Fibroblast of upper back skin (primary cell): Measurements from ENCODE around the gene SLC9A3.
A peak's percentile ranks its signal among the peaks of the same experiment; 100 is the strongest.

Source experiments
- DNase-seq: peaks from one replicate; pipeline ENCODE4 v3.0.0-alpha.2; 2013

SLC9A3 gene

DNA sequence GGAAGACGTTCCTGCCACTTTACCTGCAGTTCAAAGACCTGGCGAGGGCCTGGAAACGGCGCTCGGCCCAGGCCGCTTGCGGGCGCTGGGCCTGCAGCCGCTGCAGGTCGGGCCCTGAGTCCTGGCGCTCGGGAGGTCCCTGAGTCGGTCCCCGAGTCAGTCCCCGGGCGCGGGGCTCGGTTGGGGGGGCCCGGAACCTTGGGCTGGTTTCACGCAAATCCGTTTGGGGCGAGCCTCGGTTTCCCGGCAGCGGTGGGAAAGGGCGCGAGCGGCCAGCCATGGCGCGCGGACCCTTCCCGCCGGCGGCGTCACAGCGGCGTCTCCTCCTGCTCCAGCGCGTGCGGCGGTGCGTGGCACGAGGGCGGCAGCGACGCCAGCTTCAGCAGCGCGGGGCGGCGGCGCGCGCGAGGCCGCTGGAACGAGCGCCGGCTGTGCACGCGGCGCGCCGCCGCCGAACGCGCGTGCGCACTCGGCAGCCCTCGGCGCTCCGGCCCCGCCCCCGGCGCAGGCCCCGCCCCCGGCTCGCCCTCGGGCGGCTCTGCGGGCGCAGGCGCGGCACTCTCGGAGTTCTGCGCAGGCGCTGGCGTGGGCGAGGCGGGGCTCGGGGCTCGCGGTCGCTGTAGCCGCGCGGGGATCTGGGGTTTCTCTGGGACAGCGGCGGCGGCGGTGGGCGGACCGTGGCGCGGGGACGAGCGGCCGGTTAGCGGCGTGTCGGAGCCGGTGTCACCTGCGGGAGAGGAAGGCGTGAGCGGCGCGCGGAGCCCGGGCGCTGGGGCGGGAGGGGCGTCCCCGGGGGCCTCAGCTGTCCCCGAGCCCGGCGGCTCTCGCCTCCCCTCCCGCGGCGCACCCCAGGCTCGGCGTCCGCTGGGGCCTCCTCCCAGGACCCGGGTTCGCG is 51.3 kb downstream of the SLC9A3 start:
- peak; percentile 74 for DNase-seq

DNA sequence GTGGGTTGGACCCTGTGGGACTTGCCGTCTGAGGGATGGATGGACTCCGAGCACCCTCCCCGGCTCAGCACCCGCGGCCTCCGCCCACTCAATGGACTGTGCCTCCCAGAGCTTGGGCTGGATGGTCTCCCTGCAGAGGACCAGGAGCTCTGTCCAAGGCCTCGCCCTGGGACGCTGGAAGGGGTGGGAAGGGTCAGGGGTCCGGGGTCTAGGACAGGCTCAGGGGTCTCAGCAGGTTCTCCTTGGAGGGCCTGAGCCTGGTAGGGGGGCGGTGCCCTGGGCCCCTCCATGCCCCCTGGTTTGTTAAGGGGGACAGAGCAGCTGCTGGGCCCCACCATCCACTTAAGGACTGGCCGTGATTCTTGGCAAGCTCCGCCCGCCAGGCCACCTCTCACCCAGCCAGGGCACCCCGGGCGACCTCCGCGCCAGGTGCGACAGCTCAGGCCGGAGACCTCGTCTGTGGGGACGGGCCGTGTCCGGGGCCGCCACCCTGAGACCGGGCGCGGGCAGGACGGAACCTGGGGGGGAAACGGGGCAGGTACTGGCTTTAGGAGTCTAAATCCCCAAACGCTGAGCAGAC is 52.1 kb downstream of the SLC9A3 start:
- DNase-seq, result no peak

- DNase-seq, result no peak
Observed at GRCh38 chr5:471750-472058, 52.5 kb downstream of the SLC9A3 start.

GRCh38 chr5:470961-471749 is 53.1 kb downstream of the SLC9A3 start:
- DNase-seq, result no peak

GRCh38 chr5:469752-470483 is 54.3 kb downstream of the SLC9A3 start:
- DNase-seq, result no peak

DNA sequence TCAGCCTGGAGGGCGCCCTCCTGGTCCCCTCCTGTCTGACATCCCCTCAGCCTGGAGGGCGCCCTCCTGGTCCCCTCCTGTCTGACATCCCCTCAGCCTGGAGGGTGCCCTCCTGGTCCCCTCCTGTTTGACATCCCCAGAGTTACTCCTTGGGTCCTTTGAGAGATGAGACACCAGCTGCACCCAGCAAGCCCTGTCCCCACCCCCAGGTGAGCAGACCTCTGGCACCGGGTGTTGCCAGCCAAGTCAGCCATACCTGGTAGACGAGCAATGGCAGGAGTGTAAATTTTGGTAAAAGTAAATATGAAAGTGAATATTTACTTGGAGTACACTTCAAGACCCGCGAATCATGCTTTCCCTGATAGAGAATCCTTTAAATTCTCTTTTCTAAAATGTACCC is 55.8 kb downstream of the SLC9A3 start:
- no peak for DNase-seq

DNA sequence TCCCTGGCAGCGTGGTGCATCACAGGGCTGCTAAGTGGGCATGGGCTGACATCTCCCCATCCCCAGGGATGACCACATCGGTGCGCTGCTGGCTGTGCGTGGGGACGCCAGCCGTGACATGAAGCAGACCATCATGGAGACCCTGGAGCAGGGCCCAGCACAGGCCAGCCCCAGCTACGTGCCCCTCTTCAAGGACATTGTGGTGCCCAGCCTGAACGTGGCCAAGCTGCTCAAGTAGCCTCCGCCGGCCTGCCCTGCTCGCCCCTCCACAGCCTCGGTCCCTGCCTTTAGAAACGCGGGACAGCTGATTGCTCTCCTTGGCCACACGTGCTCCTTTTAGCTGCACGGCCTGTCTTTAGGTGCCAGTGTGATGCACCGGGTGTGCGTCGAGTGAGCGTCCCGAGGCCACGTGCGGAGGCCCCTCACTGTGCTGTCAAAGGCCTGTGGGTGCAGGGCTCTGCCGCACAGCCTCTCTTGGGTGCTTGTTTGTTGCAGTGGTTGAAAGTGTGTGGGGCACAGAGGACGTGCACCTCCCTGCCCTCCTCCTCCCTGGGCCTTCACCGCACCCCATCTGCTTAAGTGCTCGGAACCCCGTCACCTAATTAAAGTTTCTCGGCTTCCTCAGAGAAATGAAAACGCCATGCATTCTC is 57.5 kb downstream of the SLC9A3 start:
- DNase-seq, result no peak

DNA sequence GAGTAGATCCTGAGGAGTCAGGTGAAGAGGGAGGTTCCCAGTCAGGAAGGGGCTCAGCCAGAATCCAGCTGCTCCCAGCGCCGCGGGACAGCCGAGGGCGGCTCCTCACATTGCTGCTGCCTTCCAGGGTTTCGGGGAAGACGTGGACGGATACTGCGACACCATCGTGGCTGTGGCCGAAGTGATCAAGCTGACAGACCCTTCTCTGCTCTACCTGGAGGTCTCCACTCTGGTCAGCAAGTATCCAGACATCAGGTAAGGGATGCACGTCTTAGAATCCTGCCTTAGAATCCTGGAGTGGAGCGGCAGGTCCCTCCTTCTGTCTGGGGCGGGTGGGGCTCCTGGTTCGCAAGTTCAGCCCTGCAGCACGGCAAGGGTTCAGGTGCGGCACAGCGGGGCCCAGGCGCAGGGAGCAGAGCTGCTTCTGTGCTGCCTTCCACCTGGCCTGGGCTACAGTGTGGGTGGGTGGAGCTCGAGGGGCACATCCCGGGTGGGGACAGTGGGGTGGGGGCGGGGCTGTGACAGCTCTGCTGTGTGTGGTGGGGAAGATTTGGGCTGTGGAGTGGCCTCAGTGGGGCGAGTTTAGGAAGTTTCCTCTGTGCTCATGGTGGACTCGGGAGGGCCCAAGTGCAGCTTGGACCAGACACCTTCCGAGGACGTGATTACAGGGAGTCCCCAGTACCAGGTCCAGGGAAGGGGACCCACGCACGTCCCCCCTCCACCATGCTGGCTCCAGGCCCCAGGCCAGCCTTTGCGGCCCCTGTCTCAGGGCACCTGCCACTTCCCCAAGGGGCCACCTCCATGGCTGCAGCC is 58.5 kb downstream of the SLC9A3 start:
- DNase-seq, result no peak

GRCh38 chr5:464843-465590 is 59.2 kb downstream of the SLC9A3 start:
- no peak for DNase-seq

DNA sequence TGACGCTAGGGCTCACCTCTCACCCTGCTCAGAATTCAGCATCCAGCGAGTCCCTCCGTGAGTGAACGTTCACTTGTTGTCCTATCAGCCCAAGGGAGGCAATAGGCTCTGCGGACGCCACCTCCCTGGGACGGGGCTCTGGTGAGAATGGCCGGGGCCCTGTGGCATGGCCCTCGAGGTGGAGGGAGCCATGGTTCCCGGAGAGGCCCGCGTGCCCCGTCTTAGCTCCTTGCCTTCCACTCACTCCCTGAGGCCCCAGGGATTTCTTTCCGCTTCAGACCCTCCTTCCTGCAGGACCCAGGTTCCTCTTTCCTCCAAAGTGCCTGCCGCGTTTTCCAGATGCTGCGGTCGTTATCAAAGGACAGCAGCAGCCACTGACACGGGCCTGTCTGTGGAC is 59.8 kb downstream of the SLC9A3 start:
- DNase-seq, result no peak

DNA sequence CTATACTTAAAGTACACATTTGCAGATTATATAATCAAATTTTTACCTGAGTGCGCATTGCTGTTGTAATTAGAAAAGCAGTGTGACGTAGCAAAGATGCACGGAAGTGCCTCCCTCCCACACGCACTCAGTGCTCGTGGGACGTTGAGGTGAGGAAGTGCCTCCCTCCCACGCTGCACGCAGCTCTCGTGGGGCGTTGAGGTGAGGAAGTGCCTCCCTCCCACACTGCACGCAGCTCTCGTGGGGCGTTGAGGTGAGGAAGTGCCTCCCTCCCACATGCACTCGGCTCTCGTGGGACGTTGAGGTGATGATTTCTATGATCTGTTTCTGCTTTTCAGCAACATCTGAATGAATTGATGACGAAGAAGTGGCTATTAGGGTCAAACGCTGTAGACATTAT is 60.3 kb downstream of the SLC9A3 start:
- DNase-seq, result no peak

DNA sequence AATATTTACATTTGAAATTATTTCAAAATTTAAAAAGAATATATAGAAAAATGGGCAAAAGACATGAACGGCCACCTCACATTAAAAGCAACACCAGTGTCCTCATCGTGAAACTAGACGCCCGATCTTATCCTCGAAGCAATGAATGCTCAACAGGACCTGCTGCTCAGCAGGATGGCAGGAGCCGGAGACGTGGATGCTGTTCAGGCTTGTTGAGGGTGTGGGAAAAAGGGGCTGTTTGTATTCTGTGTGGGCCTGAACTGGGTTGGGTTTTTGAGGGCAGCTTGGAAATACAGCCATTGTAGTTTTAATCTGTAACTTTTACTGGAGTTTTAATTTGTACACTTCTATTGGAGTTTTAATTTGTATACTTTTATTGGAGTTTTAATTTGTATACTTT is 60.9 kb downstream of the SLC9A3 start:
- DNase-seq, result no peak

GRCh38 chr5:462051-462481 is 62.2 kb downstream of the SLC9A3 start:
- DNase-seq, result no peak

DNA sequence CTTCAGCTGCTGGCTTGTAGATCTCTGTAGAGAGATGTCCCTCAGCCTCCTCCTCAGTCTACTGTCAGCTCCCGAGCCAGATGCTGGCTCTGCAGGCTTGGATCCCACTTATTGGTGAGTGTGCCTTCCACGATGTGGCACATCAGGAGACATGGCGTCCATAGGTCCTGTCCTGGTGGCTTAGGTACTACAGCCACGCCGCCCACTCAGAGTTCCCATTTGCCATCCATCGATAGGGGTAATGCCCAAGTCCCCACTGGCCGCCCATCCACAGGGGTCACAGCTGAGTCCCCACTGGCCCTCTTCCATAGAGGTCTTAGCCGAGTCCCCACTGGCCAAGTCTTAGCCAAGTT is 64.0 kb downstream of the SLC9A3 start:
- no peak for DNase-seq

- no peak for DNase-seq
Observed at GRCh38 chr5:459562-460272, 64.5 kb downstream of the SLC9A3 start.

DNA sequence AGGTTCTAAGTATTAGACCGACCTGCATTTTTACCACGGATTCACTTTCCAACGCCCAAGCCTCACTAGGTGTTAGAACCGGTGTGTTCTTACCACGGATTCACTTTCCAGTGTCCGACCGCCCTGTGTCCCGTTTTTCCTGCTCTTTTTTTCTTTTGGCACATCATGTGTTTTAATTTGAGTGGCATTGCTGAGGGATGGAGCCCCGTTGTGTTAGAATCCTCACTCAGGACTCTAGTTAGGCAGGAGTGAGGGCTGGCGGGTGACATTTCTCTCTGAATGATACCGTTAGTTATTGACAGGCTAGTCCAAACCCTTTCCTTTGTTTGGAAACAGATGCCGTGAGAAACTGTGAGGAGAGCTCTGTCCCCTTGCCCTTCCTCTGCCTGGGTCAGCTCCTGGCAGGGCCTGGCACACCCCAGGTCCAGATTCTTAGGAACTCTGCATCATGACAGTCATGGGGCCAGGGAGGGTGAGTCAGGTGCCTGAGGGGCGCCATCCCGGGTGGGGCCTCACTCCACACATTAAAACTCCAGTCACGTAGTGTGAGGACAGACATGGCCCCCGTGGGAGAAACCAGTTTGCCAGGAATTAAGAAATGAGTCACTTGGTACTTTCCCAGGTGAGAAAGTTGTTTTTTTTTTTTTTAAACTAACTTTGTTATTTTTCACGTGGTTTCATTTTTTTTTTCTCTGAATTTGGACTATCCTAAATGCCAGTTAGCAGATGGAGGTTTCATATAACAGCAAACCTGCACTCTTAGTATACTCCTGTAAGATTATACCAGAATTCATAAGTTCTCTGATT is 65.5 kb downstream of the SLC9A3 start:
- DNase-seq, result no peak

DNA sequence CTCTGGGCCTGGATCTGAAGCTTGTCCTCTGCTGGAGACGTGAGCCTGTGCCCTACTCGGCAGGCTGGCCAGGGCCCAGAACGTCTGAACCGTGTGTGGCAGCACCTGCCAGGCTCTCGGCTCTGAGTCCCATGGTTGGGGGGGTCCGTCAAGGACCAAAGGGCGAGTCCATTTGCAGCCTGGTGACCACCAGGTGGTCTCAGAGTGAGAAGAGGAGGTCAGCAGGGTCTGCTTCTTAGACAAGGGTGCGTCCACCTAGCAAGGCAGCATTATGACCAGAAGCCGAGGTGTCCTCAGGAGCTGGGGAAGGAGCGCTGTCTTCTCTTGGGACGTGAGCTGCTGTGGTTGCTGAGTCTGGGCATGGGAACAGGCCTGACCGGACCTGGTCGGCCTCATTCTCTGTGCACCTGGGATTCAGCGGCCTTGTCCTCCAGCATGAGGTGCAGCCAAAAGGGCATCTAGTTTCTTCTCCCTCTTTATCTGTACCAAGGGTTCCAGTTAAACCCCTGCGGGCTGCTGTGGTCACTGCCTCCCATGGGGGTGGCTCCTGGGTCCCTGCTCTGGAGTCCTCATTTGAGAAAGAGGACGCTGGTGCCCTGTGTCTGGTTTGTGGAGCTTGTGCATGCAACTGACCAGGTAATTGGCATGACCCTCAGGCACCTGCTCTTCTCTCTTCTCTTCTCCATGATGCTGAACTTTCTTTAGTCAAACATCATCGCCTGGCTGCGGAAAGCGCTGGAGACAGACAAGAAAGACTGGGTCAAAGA is 66.9 kb downstream of the SLC9A3 start:
- DNase-seq, result no peak

GRCh38 chr5:456351-457194 is 67.7 kb downstream of the SLC9A3 start:
- DNase-seq, result no peak
